Right kidney (tissue), 1 donor: ENCODE data around the gene MECP2.
"Not testable (repeated sequence)": the region's sequence is repeated elsewhere in the genome, so short reads cannot be mapped to it uniquely, and the experiment has no call there.

Experiments
- DNase-seq: peaks from one replicate; pipeline ENCODE4 v3.0.0-alpha.2; 2016

MECP2 gene

DNA sequence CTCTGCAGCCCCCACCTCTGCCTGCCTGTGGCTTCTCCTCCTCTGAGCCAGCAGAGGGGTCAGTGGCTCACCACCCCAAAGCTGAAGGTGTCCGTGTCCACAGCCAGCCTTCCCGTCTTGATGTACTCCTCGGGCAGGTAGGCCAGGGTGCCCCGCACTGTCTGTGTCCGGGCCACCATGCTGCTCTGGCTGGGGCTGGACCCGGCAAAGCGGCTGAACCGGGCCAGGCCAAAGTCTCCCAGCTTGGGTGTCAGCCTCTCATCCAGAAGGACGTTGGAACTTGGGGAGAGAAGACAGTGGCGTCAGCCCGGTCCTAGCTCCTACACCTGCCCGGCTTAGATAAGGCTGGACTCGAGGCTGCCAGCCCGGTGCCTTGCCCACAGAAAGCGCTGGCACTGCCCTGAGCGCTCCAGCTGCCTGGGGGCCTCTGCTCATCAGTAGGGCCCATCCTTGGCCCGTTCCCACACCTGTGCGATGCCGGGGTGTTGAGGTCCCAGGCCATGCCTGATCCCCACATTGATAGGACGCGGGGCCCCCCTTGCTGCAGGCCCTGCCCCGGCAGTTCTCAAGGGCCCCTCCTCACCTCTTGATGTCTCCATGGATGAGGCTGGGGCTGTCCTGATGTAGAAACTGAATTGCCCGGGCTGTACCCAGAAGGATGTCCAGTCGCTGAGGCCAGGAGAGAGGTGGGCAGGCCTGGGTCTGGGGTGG lies 81.0 kb downstream of the MECP2 start:
- DNase-seq = no peak

GRCh38 chrX:154015581-154016264 lies 81.8 kb downstream of the MECP2 start:
- no peak for DNase-seq

- no peak for DNase-seq
Observed at GRCh38 chrX:154014429-154015380, 82.8 kb downstream of the MECP2 start.

- DNase-seq = no peak
Observed at GRCh38 chrX:154013614-154014360, 83.7 kb downstream of the MECP2 start.

- DNase-seq = no peak
Observed at GRCh38 chrX:154013001-154013421, 84.5 kb downstream of the MECP2 start.

DNA sequence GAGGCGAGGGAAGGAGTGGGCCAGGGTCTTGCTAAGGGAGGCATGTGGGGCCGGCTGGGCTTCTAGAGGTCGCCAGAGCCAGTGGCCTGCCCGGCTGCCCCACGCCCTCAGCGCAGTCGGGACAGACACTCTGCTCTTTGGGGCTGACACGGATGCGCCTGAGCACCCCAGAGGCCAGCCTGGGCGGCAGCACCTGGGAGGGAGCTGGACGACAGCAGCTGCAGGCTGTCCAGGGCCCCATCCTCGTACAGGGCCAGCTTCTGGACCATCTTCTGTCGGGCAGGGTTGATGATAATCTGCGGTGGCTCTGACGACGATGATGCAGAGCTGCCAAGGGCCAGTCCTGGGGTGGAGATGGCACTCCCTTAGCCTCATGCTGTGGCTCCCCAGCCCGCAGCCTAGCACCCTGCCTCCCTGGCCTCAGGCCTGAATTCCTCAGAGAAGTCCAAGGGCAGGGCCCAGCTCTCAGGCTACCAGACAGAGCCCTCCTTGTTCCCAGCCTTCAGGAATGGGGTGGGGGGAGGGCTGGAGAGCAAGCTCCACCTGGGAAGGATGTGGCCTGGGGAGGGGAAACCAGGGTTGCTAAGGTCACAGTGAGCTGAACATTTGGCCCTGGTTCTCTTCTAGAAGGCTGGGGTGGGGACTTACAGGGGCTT lies 85.1 kb downstream of the MECP2 start:
- DNase-seq = no peak

GRCh38 chrX:154011376-154012335 lies 85.9 kb downstream of the MECP2 start:
- DNase-seq = no peak

- no peak for DNase-seq
Observed at GRCh38 chrX:154010330-154011087, 87.0 kb downstream of the MECP2 start.

GRCh38 chrX:154008521-154008920 lies 89.0 kb downstream of the MECP2 start:
- no peak for DNase-seq

DNA sequence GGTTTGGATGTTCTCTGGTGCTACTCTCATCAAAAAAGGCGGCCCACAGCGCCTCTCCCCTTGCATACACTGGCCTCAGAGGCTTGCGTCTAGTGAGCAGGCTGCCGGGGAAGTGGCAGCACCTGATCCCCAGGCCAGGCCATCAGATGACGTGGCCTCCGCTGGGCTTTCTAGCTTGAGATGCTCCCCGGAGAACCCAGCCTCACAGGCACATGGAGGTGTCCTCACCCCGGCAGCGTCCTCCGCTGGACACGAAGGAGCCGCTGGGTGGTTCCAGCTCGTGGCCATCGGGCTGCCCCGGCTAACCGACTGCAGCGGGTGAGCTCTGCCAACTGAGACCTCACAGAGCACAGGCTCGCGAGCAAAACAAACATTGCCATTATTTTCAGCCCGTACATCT lies 90.6 kb downstream of the MECP2 start:
- no peak for DNase-seq

DNA sequence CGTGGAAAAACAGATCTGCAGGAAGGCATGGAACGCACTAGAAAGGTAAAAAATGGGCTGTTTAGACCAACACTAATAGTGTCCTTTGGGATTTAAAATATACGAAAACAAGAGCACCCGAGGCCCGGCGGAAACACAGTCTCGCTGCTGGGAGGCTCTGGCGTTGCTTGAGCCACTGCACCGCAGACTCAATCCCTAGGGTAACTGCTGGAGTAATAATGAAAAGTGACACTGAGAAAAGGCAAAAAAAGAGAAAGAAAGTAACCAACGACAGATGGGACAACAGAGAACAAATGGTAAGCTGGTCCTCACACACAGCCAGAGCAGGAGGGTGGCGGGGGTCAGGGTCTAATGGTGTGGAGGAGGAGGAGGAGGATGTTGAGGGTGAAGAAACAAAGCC lies 93.2 kb downstream of the MECP2 start:
- no peak for DNase-seq

- no peak for DNase-seq
Observed at GRCh38 chrX:154002215-154002719, 95.2 kb downstream of the MECP2 start.

- DNase-seq = no peak
Observed at GRCh38 chrX:154000051-154000450, 97.5 kb downstream of the MECP2 start.

GRCh38 chrX:153999359-154000037 lies 98.0 kb downstream of the MECP2 start:
- DNase-seq = no peak

- no peak for DNase-seq
Observed at GRCh38 chrX:153995504-153995903, 102.0 kb downstream of the MECP2 start.

GRCh38 chrX:153994398-153994797 lies 103.1 kb downstream of the MECP2 start:
- DNase-seq = not testable (repeated sequence)

- DNase-seq = no peak
Observed at GRCh38 chrX:153993978-153994377, 103.5 kb downstream of the MECP2 start.

- no peak for DNase-seq
Observed at GRCh38 chrX:153993079-153993478, 104.4 kb downstream of the MECP2 start.

- DNase-seq = no peak
Observed at GRCh38 chrX:153992180-153992579, 105.3 kb downstream of the MECP2 start.
